MCF 10A (cell line): ENCODE data around the gene LPP. TPM values are rescaled to one million over a fixed set of nuclear protein-coding genes. Genes with fewer than 3 reads are reported as not detected.

Source experiments
- BruUV-seq: library from RNA; stranded (reverse); fragments of 400-500 nt; replicated peaks from 2 replicates; lab custom pipeline; 2021; lab: Mats Ljungman, UMichigan
- CTCF ChIA-PET: fragments of 300-600 bp; sonication (Branson Sonifier 250); formaldehyde crosslinking; extraction: SDS; loops from one replicate; lab custom pipeline; 2021; ENCODE audit warnings: antibody characterized with exemption, inconsistent platforms; lab: Yijun Ruan, JAX
- POLR2A ChIA-PET: fragments of 300-600, 350-650 bp; sonication (Branson Sonifier 250); formaldehyde crosslinking; extraction: SDS; loops from one replicate; lab custom pipeline; 2020; ENCODE audit warnings: antibody characterized with exemption, inconsistent platforms; lab: Yijun Ruan, JAX
- DNase-seq: peaks from one replicate; pipeline ENCODE4 v3.0.0-alpha.2; 2018; ENCODE audit not compliant: unreplicated experiment
- H3K27ac Mint-ChIP-seq: one replicate; pipeline ENCODE4 v1.8.0; 2022; ENCODE audit warnings: mild to moderate bottlenecking, low read depth, mixed read lengths; ENCODE audit not compliant: unreplicated experiment
- H3K27me3 Mint-ChIP-seq: one replicate; pipeline ENCODE4 v1.8.0; 2022; ENCODE audit warnings: mixed read lengths; ENCODE audit not compliant: insufficient read depth, unreplicated experiment
- H3K36me3 Mint-ChIP-seq: one replicate; pipeline ENCODE4 v1.8.0; 2022; ENCODE audit warnings: mild to moderate bottlenecking, moderate library complexity, mixed read lengths; ENCODE audit not compliant: insufficient read depth, unreplicated experiment
- H3K4me1 Mint-ChIP-seq: one replicate; pipeline ENCODE4 v1.8.0; 2022; ENCODE audit warnings: mixed read lengths; ENCODE audit not compliant: insufficient read depth, unreplicated experiment
- H3K4me3 Mint-ChIP-seq: one replicate; pipeline ENCODE4 v1.8.0; 2022; ENCODE audit warnings: mild to moderate bottlenecking, moderate library complexity, mixed read lengths; ENCODE audit not compliant: unreplicated experiment
- H3K9me3 Mint-ChIP-seq: one replicate; pipeline ENCODE4 v1.8.0; 2022; ENCODE audit warnings: mixed read lengths; ENCODE audit not compliant: unreplicated experiment
- CTCF ChIP-seq: fragments of 200-600 bp; IDR thresholded peaks from one replicate; pipeline ENCODE4 v1.8.0; 2022; ENCODE audit warnings: antibody characterized with exemption, mild to moderate bottlenecking; ENCODE audit not compliant: unreplicated experiment
- intact Hi-C: fragments of 100-400 bp; cut with micrococcal nuclease; formaldehyde crosslinking; loops from 2 replicates; pipeline ENCODE4 v1.14.1; 2022
- total RNA-seq: library from RNA; stranded (reverse); gene quantifications from 2 replicates; pipeline ENCODE4 v1.2.3, GENCODE V29; 2022

The LPP gene
- total RNA-seq, 1 experiment from 2014 or later: 117 TPM

DNA sequence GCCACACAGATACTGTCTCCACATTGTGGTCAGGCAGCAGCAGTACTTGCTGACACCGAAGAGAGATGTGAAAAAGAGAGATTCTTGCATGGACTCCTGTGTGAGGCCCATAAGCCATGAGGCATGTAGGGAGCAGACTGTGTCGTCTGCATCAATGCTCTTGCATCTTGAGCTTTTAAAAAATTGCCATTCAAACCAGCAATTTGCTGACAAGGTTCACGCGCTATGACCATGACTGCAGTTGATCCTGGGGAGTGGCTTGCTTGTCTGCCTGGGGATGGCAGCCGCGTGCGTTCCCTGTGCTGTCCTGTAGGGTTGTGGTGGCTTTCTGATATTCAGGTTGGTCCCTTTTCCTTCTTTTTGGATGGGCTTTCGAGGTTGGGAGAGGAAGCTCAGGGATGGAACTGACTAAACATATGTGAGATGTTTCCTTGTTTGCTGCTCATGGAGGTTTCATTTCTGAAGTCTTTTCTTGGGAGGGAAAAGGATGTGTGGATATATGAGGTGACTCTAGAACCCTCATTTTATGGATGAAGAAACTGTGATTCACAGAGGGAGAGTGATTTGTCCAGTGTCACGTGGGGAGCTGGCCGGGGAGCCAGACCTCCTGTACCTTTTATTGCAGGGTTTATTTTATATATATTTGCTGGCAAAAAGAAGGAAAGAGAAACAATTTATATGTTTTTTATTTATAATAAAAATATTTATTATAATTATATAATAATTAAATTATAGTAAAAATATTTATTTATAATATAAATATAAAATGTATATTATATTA lies 48.6 kb downstream of the LPP start:
- Mint-ChIP-seq H3K4me1 (peaks cover 4% of the 10 kb centered on the region), H3K27me3 (no peaks in the 10 kb centered on the region), H3K36me3 (peaks cover 6% of the 10 kb centered on the region), H3K4me3 (no peak overlapping the region), H3K9me3 (no peaks in the 10 kb centered on the region), H3K27ac (peak overlapping the region; percentile 9)
- ChIA-PET CTCF (interaction anchor here (0.6 kb wide), 1 partner anchor 207 kb away, joined by 3 read pairs; no protein-coding TSS in a partner anchor), POLR2A (interaction anchor here (0.6 kb wide), 1 partner anchor 264 kb away, joined by 3 read pairs; no protein-coding TSS in a partner anchor)
- no peak for DNase-seq
- no TSS peak for BruUV-seq
- intact Hi-C loops: no loop called here
- no peak for TF ChIP-seq CTCF

GRCh38 chr3:188204526-188204925 lies 50.6 kb downstream of the LPP start:
- H3K4me1 Mint-ChIP-seq: no peaks in the 10 kb centered on the region
- H3K27me3 Mint-ChIP-seq: no peaks in the 10 kb centered on the region
- ChIA-PET CTCF (interaction anchor here (0.6 kb wide), 2 partner anchors 157 to 628 kb away, joined by 3 read pairs; no protein-coding TSS in a partner anchor), POLR2A (interaction anchor here (0.7 kb wide), 1 partner anchor 52 kb away, joined by 3 read pairs; no protein-coding TSS in a partner anchor)
- intact Hi-C loops: no loop called here
- no peak for TF ChIP-seq CTCF
- H3K27ac Mint-ChIP-seq: no peak overlapping the region
- H3K4me3 Mint-ChIP-seq: no peak overlapping the region
- H3K9me3 Mint-ChIP-seq: no peaks in the 10 kb centered on the region
- no peak for DNase-seq
- peaks cover 6% of the 10 kb centered on the region for H3K36me3 Mint-ChIP-seq
- no TSS peak for BruUV-seq

DNA sequence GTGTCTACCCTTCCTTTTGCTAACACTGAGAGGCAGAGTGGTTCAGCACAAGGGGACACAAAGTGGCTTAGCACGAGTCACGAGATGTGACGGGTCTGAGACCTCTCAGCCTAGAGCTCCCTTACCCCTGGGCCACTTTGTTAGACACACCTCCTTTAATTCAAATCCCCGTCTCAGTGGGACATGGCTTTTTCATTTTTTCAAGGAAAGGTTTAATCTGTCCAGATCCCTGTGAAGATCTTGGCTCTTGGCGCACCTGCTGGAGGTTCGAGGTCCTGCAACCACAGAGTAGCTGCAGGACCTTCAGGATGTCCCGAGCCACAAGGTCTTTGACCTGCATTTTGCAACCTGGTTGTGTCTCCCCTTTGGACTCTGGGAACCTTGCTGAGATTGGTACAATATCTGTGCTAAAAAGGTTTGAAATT lies 52.0 kb downstream of the LPP start:
- CTCF ChIA-PET: interaction anchor here (0.5 to 1.5 kb wide), 4 partner anchors 117 to 748 kb away, joined by 3 read pairs; no protein-coding TSS in a partner anchor
- intact Hi-C loops: no loop called here
- BruUV-seq: no TSS peak

More for the DNA sequence above, 52.0 kb downstream of the LPP start:
- H3K9me3 Mint-ChIP-seq: no peaks in the 10 kb centered on the region
- no peak for DNase-seq
- POLR2A ChIA-PET: interaction anchor here (0.5 kb wide), 1 partner anchor 288 kb away, joined by 3 read pairs; no protein-coding TSS in a partner anchor
- no peaks in the 10 kb centered on the region for H3K4me1 Mint-ChIP-seq
- H3K27me3 Mint-ChIP-seq: no peaks in the 10 kb centered on the region
- TF ChIP-seq CTCF: no peak
- no peak overlapping the region for H3K4me3 Mint-ChIP-seq
- no peak overlapping the region for H3K27ac Mint-ChIP-seq
- H3K36me3 Mint-ChIP-seq: peaks cover 6% of the 10 kb centered on the region
